Adipocyte (in vitro differentiated cells): ENCODE data around the gene EFNB2.

Source experiments
- DNase-seq: peaks from one replicate; pipeline ENCODE4 v3.0.0-alpha.2; 2015; ENCODE audit warnings: low read depth
- H3K27me3 ChIP-seq: replicated peaks from 2 replicates; pipeline ENCODE4 v1.7.0; 2013; ENCODE audit warnings: mild to moderate bottlenecking, low read length, moderate library complexity; ENCODE audit not compliant: control insufficient read depth, insufficient read depth
- H3K36me3 ChIP-seq: 2 replicates; pipeline ENCODE4 v1.7.0; 2013; ENCODE audit warnings: low read length, mild to moderate bottlenecking, moderate library complexity; ENCODE audit not compliant: control insufficient read depth, insufficient read depth, severe bottlenecking
- H3K4me1 ChIP-seq: 2 replicates; pipeline ENCODE4 v1.7.0; 2013; ENCODE audit warnings: mild to moderate bottlenecking, low read length, moderate library complexity; ENCODE audit not compliant: control insufficient read depth, insufficient read depth
- H3K4me3 ChIP-seq: 2 replicates; pipeline ENCODE4 v1.7.0; 2013; ENCODE audit warnings: mild to moderate bottlenecking, low read length, moderate library complexity
- H3K9ac ChIP-seq: 2 replicates; pipeline ENCODE4 v1.7.0; 2013; ENCODE audit warnings: mild to moderate bottlenecking, low read length, moderate library complexity
- H3K9me3 ChIP-seq: 2 replicates; pipeline ENCODE4 v1.7.0; 2013; ENCODE audit warnings: mild to moderate bottlenecking, low read length, moderate library complexity; ENCODE audit not compliant: control insufficient read depth

EFNB2 gene

DNA sequence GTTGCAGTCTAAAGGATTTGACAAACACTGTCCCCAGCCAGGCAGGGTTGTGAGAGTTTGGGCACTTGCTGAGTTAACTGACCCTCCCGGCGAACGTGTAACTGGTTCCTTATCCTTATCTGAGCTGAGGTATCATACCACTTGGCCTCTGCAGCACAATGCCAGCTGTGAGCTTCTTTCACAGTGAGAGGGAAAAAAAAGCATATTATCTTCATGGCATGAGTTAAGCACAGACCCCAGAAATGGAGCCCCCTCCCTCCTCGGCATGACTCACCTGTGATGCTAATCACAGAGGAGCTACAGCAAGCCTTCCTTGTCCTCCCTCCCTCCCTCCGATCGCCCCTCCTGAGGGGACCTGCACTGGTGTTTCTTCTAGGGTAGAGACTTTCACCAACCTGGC lies 60.5 kb downstream of the EFNB2 start:
- H3K4me1 ChIP-seq: no peaks in the 10 kb centered on the region
- no peak overlapping the region for H3K4me3 ChIP-seq
- no peaks in the 10 kb centered on the region for H3K27me3 ChIP-seq
- no peaks in the 10 kb centered on the region for H3K9me3 ChIP-seq
- no peak for DNase-seq
- no peaks in the 10 kb centered on the region for H3K36me3 ChIP-seq
- H3K9ac ChIP-seq: no peak overlapping the region

DNA sequence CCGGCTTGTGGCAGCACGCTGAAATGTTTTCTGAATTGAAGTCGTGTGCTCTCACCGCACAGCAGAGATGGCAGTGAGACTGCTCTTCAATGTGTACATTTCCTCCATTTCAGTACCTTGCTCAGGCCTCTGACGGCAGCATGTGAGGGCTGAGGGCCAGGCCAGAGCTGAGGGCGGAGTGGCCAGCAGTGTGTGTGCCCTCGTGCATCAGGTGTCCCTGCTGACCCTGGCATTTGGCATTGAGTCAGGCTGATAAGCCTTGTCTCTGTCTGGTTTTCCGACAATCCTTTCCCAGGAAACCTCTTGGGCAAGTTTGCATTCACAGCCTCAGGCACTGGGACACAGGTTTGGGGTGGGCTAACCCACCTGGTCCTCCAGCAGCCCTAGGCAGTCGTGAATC lies 62.3 kb downstream of the EFNB2 start:
- no peak for DNase-seq
- no peaks in the 10 kb centered on the region for H3K9me3 ChIP-seq
- no peaks in the 10 kb centered on the region for H3K4me1 ChIP-seq
- no peaks in the 10 kb centered on the region for H3K36me3 ChIP-seq
- no peaks in the 10 kb centered on the region for H3K27me3 ChIP-seq
- H3K4me3 ChIP-seq: no peak overlapping the region
- H3K9ac ChIP-seq: no peak overlapping the region

DNA sequence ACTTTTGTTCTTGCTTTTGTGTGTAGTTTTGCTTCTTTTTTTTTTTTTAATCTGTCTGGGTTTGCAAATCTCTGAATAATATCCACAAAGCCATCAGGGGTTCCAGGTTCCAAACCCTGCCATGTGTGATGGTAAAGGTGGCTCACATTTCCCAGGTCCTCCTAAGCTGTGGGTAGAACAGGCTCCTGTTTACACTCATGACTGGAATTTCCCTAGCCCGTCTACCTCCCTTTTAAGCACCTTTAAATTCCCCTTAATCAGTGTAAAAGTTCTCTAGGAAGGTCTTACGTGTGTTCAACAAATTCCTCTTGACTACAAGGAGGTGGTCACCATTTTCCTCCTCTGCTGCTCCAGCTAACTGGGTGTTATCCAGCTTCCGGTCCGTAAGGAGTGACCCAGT lies 62.8 kb downstream of the EFNB2 start:
- DNase-seq: no peak
- Histone ChIP-seq H3K4me1 (no peaks in the 10 kb centered on the region), H3K27me3 (no peaks in the 10 kb centered on the region), H3K9ac (no peak overlapping the region), H3K36me3 (no peaks in the 10 kb centered on the region), H3K9me3 (no peaks in the 10 kb centered on the region), H3K4me3 (peak overlapping the region; percentile 73)

DNA sequence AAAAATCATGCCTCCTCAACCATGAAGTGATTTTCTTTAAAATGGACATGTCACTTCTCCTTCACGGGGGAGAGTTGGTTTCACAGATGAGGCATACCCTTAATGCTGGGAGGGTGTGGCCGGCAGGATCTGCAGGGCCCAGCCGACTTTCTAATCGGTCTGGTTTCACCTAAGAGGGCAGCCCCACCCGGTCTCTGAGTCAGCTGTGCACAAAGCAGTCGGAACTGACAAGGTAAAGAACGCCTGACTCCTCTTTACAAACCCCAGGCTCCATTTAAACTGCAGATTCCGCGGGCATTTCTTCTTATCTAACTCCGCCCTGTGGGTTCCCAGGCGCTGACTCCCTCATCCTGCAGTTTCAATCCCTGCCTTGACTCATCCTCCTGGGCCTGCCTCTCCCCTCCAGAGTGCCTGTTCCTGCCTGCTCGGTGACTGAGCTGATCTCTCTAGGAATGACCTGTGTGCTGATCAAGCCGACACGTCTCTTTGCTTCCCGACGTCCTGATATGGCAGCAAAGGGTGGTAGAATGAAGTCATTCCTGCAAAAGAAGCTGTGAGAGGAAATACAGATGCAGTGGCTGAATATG lies 63.4 kb downstream of the EFNB2 start:
- H3K4me3 ChIP-seq: peak overlapping the region; percentile 73
- H3K9ac ChIP-seq: no peak overlapping the region
- peak; percentile 80 for DNase-seq
- H3K36me3 ChIP-seq: no peaks in the 10 kb centered on the region
- no peaks in the 10 kb centered on the region for H3K4me1 ChIP-seq
- H3K27me3 ChIP-seq: peaks cover 5% of the 10 kb centered on the region
- H3K9me3 ChIP-seq: no peaks in the 10 kb centered on the region

DNA sequence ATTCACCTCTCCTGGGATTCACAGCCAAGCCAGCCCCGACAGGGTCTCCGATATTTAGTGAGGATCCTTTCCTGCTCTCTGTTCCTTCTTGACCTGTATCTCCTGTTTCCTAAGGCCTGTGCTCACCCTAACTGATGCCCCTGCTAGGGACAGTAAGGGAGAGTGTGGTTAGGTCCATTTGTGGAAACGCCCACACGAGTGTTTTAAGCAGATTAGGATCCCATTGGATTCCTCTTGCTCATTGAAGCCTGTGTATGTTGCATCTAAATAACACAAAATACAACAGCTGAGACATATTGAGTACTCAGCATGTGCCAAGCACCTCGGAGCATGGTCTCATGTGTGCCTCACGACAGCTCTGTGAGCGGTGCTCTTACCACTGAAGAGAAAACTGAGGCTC lies 64.9 kb downstream of the EFNB2 start:
- DNase-seq: no peak
- no peaks in the 10 kb centered on the region for H3K9me3 ChIP-seq
- no peak overlapping the region for H3K9ac ChIP-seq
- no peaks in the 10 kb centered on the region for H3K36me3 ChIP-seq
- H3K4me1 ChIP-seq: no peaks in the 10 kb centered on the region
- no peak overlapping the region for H3K4me3 ChIP-seq
- H3K27me3 ChIP-seq: peaks cover 6% of the 10 kb centered on the region

DNA sequence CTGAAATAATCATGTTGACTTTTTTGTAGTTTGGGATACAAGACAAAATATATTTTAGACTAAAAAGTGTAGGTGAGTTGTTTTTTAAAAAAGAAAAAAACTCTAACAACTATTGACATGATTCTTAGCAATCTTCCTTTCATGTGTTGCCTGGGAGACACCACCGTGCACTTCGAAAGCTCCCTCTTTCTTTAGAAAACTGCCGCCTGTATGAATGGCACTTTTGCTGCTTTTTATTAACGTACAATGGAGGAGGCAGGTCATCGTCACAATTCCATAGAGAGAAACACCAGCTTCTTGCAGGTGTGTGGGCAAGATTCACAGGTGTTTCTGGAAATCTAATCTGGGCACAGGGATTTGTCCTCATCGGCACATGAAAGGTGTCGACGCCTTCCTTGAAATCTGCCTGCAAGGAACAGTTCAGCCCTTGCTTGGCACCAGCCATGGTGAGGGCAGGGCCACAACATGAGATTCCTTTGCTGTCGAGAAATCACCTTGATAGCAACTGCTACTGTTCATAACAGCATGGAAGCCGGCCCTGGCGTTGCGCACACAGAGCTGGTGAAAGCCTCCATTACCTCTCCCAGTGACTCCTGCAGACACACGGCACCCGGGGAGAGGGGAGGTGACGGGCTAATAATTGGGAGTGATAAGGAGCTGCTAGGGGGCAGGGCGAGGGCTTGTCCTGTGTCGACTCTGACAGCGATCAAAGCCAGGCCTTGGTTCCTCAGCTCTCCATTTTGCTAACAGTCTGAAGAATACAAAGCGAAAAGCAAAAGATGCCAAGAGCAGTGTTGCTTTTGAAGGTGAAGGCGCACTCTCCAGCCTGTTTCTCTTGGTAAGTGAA lies 66.5 kb downstream of the EFNB2 start:
- Histone ChIP-seq H3K36me3 (no peaks in the 10 kb centered on the region), H3K27me3 (peaks cover 6% of the 10 kb centered on the region), H3K9ac (no peak overlapping the region), H3K9me3 (no peaks in the 10 kb centered on the region), H3K4me1 (no peaks in the 10 kb centered on the region), H3K4me3 (no peak overlapping the region)
- DNase-seq: no peak

DNA sequence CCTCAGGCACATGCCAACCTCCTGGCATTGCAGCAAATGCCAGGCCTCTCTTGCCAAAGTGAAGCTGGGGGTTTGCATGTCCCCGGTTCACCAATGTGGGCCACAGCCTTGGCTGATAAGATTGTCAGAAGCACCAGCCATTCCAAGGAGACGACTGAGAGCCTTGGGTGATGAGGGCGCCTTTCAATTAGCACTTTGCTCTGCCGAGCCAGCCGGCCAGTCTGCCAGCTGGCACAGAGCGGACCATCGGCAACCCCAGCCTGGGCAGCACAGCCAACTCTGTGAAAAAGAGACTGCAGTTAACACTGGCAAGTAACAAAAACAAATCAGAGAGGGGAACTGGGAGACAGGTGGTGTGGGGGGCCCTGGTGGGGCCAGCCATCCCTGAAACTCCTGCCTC lies 67.3 kb downstream of the EFNB2 start:
- no peaks in the 10 kb centered on the region for H3K4me1 ChIP-seq
- H3K9ac ChIP-seq: no peak overlapping the region
- H3K27me3 ChIP-seq: peaks cover 7% of the 10 kb centered on the region
- H3K4me3 ChIP-seq: no peak overlapping the region
- H3K36me3 ChIP-seq: no peaks in the 10 kb centered on the region
- no peaks in the 10 kb centered on the region for H3K9me3 ChIP-seq
- no peak for DNase-seq

DNA sequence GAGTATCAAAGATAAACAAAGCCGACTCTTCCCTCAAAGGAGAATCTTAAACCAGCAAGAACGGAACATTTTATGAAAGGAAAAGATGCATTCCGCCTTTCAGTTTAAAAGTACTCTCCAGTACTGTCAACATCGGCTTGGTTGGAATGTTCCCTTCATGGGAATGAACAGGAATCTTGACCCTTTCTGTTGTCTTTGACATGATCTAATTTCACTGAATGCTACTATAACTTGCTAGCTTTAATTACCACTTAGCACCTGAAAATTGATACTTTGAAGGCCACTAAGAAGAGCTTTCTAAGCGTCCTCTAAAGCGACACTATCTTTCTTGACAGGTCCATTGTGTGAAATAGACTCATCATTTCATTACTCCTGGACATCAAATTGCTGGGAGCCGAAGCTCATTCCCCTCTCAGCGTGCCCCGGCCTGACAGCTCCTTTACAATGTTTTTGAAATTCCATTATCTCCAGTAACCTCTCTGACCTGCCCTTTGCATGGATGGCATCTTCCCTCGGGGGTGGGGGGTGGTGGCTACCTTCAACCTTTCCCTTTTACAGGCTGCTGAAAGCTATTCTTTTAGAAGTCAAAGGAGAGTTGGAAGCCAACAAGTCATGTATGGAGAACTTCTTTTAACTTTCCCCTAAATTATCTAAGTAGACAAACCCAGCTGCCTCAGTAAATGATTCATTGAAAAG lies 67.9 kb downstream of the EFNB2 start:
- Histone ChIP-seq H3K4me1 (no peaks in the 10 kb centered on the region), H3K4me3 (no peak overlapping the region), H3K9me3 (no peaks in the 10 kb centered on the region), H3K9ac (no peak overlapping the region), H3K36me3 (no peaks in the 10 kb centered on the region), H3K27me3 (peaks cover 10% of the 10 kb centered on the region)
- no peak for DNase-seq

DNA sequence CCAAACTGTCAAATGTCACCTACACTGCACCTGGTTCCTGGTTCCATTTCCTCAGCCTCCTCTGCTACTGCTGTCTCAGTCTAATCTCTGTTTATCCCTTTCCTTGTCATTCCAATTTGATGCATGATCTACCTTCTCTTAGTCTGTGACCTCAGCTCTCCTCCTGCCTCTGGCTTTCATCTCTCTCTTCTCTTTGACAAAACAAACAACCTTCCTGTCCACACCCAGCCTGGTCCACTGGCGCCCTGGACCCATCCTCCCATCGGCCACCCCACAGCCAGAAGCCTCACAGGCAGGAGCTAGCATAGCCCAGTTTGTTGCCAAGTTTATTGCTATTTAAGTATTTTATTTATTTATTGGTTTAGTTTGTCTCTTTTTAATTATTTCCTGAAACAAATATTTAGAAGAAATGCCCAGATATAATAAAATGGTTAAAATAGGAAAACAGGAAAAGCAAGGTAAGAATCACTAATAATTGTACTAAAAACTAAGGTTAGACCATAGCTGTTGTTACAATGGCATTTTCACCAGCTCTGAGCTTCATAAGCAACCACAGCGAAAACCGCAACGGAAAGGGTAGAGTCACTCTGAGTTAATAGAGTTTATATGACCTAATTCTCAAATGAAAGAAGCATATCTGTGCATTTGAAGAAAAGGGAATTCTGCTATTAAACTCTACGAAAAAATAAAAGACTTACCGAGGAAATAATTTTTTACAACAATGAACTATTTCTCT lies 68.6 kb downstream of the EFNB2 start:
- no peak for DNase-seq
- Histone ChIP-seq H3K9me3 (no peaks in the 10 kb centered on the region), H3K4me1 (no peaks in the 10 kb centered on the region), H3K36me3 (no peaks in the 10 kb centered on the region), H3K4me3 (no peak overlapping the region), H3K27me3 (peaks cover 17% of the 10 kb centered on the region), H3K9ac (no peak overlapping the region)

DNA sequence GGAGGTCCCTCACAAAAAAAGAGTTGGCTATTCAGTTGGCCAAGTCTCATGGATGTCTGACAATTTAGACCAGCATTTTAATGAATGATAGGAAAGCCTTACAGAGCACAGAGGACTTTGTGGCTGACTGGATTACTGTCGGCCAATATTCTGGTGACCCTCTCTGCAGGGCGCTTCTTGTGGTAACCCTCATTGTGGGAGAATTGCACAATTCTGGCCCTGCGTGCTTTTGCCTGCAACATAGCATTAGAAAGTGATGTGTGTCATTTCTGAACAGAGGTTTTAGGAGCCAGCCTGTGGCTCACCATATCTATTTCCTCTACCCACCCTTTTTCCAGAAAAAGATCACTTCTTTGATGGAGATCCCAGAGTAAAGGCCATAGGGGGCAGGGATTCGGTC lies 71.4 kb downstream of the EFNB2 start:
- H3K9ac ChIP-seq: no peak overlapping the region
- no peak for DNase-seq
- no peak overlapping the region for H3K4me3 ChIP-seq
- no peaks in the 10 kb centered on the region for H3K36me3 ChIP-seq
- H3K27me3 ChIP-seq: peaks cover 21% of the 10 kb centered on the region
- no peaks in the 10 kb centered on the region for H3K4me1 ChIP-seq
- no peaks in the 10 kb centered on the region for H3K9me3 ChIP-seq

DNA sequence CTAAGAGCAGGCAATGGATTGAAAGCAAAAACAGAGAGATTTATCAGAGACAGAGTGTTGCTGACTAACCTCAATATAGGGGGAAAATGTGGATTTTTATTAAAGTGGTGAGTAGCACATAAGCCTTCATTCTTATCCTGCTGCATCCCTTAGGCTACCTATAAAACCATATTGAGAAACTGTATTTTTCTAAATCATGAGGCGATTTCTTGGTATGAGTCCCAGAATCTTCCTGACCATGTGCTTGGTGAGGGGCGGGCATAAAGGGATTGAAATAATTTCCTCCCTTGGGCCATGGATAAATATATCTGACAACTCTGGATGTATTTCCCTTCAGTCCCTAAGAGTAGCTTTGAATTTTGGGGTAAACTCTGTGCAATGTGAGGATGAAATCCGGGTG lies 72.8 kb downstream of the EFNB2 start:
- Histone ChIP-seq H3K36me3 (no peaks in the 10 kb centered on the region), H3K4me1 (no peaks in the 10 kb centered on the region), H3K4me3 (no peak overlapping the region), H3K27me3 (peaks cover 21% of the 10 kb centered on the region), H3K9ac (no peak overlapping the region), H3K9me3 (no peaks in the 10 kb centered on the region)
- no peak for DNase-seq
